Measurements from ENCODE around the gene IRF4. TPM values are rescaled to one million over a fixed set of nuclear protein-coding genes. Genes with fewer than 3 reads are reported as not detected.

IRF4 gene
- total RNA-seq, 1 experiment from 2014 or later: not detected

- no TSS peak for BruUV-seq (replicated peaks)
- DNase-seq: no peak
- TF ChIP-seq CTCF (IDR thresholded peaks at IDR 0.05; ENCODE audit: unreplicated experiment): no peak
- CTCF ChIA-PET: no interaction called here
- Mint-ChIP-seq H3K36me3 (ENCODE audit: insufficient read depth, unreplicated experiment) (peaks cover 5% of the 10 kb centered on the region), H3K27ac (ENCODE audit: unreplicated experiment) (no peak overlapping the region), H3K9me3 (ENCODE audit: low read depth, unreplicated experiment) (peaks cover 11% of the 10 kb centered on the region), H3K4me3 (ENCODE audit: low read depth, unreplicated experiment) (no peak overlapping the region), H3K4me1 (ENCODE audit: low read depth, unreplicated experiment) (no peaks in the 10 kb centered on the region), H3K27me3 (ENCODE audit: unreplicated experiment) (peaks cover 22% of the 10 kb centered on the region)
- intact Hi-C loops (cut with micrococcal nuclease; ENCODE audit: unreplicated experiment): no loop called here
These were observed 27.6 kb upstream of the IRF4 start for GRCh38 chr6:363909-364308.

- H3K27me3 Mint-ChIP-seq (ENCODE audit: unreplicated experiment): peaks cover 22% of the 10 kb centered on the region
- TF ChIP-seq CTCF (IDR thresholded peaks at IDR 0.05; ENCODE audit: unreplicated experiment): no peak
- no peaks in the 10 kb centered on the region for H3K4me1 Mint-ChIP-seq (ENCODE audit: low read depth, unreplicated experiment)
- no TSS peak for BruUV-seq (replicated peaks)
- peaks cover 5% of the 10 kb centered on the region for H3K36me3 Mint-ChIP-seq (ENCODE audit: insufficient read depth, unreplicated experiment)
- intact Hi-C loops (cut with micrococcal nuclease; ENCODE audit: unreplicated experiment): no loop called here
- CTCF ChIA-PET: no interaction called here
- no peak overlapping the region for H3K4me3 Mint-ChIP-seq (ENCODE audit: low read depth, unreplicated experiment)
- no peak overlapping the region for H3K27ac Mint-ChIP-seq (ENCODE audit: unreplicated experiment)
- H3K9me3 Mint-ChIP-seq (ENCODE audit: low read depth, unreplicated experiment): peaks cover 10% of the 10 kb centered on the region
- DNase-seq: no peak
These were observed 26.7 kb upstream of the IRF4 start for GRCh38 chr6:364609-365540.

- no peak for TF ChIP-seq CTCF (IDR thresholded peaks at IDR 0.05; ENCODE audit: unreplicated experiment)
- Mint-ChIP-seq H3K36me3 (ENCODE audit: insufficient read depth, unreplicated experiment) (peaks cover 5% of the 10 kb centered on the region), H3K27ac (ENCODE audit: unreplicated experiment) (no peak overlapping the region), H3K27me3 (ENCODE audit: unreplicated experiment) (peaks cover 30% of the 10 kb centered on the region), H3K4me3 (ENCODE audit: low read depth, unreplicated experiment) (no peak overlapping the region), H3K4me1 (ENCODE audit: low read depth, unreplicated experiment) (no peaks in the 10 kb centered on the region), H3K9me3 (ENCODE audit: low read depth, unreplicated experiment) (peaks cover 13% of the 10 kb centered on the region)
- CTCF ChIA-PET: no interaction called here
- intact Hi-C loops (cut with micrococcal nuclease; ENCODE audit: unreplicated experiment): no loop called here
- BruUV-seq (replicated peaks): no TSS peak
- DNase-seq: no peak
These were observed 25.7 kb upstream of the IRF4 start for GRCh38 chr6:365835-366234.

GRCh38 chr6:366389-367297 is 24.9 kb upstream of the IRF4 start:
- Mint-ChIP-seq H3K4me3 (ENCODE audit: low read depth, unreplicated experiment) (no peak overlapping the region), H3K27me3 (ENCODE audit: unreplicated experiment) (peaks cover 37% of the 10 kb centered on the region), H3K36me3 (ENCODE audit: insufficient read depth, unreplicated experiment) (peaks cover 5% of the 10 kb centered on the region), H3K27ac (ENCODE audit: unreplicated experiment) (no peak overlapping the region), H3K9me3 (ENCODE audit: low read depth, unreplicated experiment) (peaks cover 14% of the 10 kb centered on the region), H3K4me1 (ENCODE audit: low read depth, unreplicated experiment) (no peaks in the 10 kb centered on the region)
- CTCF ChIA-PET: no interaction called here
- no peak for DNase-seq
- TF ChIP-seq CTCF (IDR thresholded peaks at IDR 0.05; ENCODE audit: unreplicated experiment): no peak
- intact Hi-C loops (cut with micrococcal nuclease; ENCODE audit: unreplicated experiment): no loop called here
- BruUV-seq (replicated peaks): no TSS peak

Measured in Calu3 (cell line).